HG02981 (cell line): ENCODE measurements around the gene SLC25A26.
"Not testable (repeated sequence)": the region's sequence is repeated elsewhere in the genome, so short reads cannot be mapped to it uniquely, and the experiment has no call there.

Experiments used
- ATAC-seq: cut with Tn5 transposase; IDR thresholded peaks from one replicate; pipeline ENCODE4 v1.9.1; 2021; ENCODE audit warnings: mild to moderate bottlenecking, moderate library complexity; ENCODE audit not compliant: unreplicated experiment

SLC25A26 gene

GRCh38 chr3:66226093-66226492, 5.3 kb downstream of the SLC25A26 start:
- not testable (repeated sequence) for ATAC-seq

- ATAC-seq = no peak
These were observed 6.2 kb downstream of the SLC25A26 start for GRCh38 chr3:66227051-66227450.

- no peak for ATAC-seq
These were observed 7.1 kb downstream of the SLC25A26 start for GRCh38 chr3:66227915-66228314.

- no peak for ATAC-seq
These were observed 7.9 kb downstream of the SLC25A26 start for GRCh38 chr3:66228707-66229106.

GRCh38 chr3:66229931-66230330, 9.1 kb downstream of the SLC25A26 start:
- no peak for ATAC-seq

GRCh38 chr3:66233033-66233432, 12.2 kb downstream of the SLC25A26 start:
- no peak for ATAC-seq

- ATAC-seq = no peak
These were observed 15.5 kb downstream of the SLC25A26 start for GRCh38 chr3:66236281-66236680.

- ATAC-seq = no peak
These were observed 16.8 kb downstream of the SLC25A26 start for GRCh38 chr3:66237552-66237951.

- peak; percentile 89 for ATAC-seq
These were observed 18.8 kb downstream of the SLC25A26 start for GRCh38 chr3:66239513-66240123.

- no peak for ATAC-seq
These were observed 20.7 kb downstream of the SLC25A26 start for GRCh38 chr3:66241466-66241865.

GRCh38 chr3:66242788-66243464, 22.1 kb downstream of the SLC25A26 start:
- ATAC-seq = no peak

- ATAC-seq = no peak
These were observed 27.8 kb downstream of the SLC25A26 start for GRCh38 chr3:66248641-66249040.

GRCh38 chr3:66253790-66254620, 33.2 kb downstream of the SLC25A26 start:
- no peak for ATAC-seq

GRCh38 chr3:66255865-66256264, 35.1 kb downstream of the SLC25A26 start:
- ATAC-seq = no peak

- no peak for ATAC-seq
These were observed 36.0 kb downstream of the SLC25A26 start for GRCh38 chr3:66256806-66257205.

- ATAC-seq = no peak
These were observed 38.9 kb downstream of the SLC25A26 start for GRCh38 chr3:66259566-66260255.

- no peak for ATAC-seq
These were observed 39.6 kb downstream of the SLC25A26 start for GRCh38 chr3:66260431-66260830.

GRCh38 chr3:66261355-66261754, 40.6 kb downstream of the SLC25A26 start:
- no peak for ATAC-seq

- no peak for ATAC-seq
These were observed 44.8 kb downstream of the SLC25A26 start for GRCh38 chr3:66265649-66266048.

- ATAC-seq = no peak
These were observed 45.8 kb downstream of the SLC25A26 start for GRCh38 chr3:66266551-66266950.

GRCh38 chr3:66267031-66267430, 46.2 kb downstream of the SLC25A26 start:
- no peak for ATAC-seq
